ENCODE results near the gene ZNF681. TPM values are rescaled to one million over a fixed set of nuclear protein-coding genes. Genes with fewer than 3 reads are reported as not detected.

The ZNF681 gene
- total RNA-seq, 1 donor from 2014 or later, result 8.1 TPM

DNA sequence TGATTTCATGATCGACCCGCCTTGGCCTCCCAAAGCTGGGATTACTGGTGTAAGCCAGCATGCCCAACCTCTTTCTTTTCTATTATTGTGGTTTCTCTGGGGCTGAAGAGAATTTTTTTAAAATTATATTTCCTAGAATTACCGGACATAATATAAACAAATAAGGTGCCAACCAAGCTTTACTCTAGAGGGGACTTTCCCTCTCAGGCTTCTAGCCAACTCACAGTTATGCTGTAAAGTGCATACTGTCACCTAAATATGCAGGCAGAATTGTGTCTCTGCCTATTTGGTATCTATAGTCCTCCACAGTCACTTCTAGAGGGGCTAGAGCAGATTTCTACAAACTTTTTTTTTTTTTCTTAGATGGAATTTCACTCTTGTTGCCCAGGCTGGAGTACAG, 41.6 kb upstream of the ZNF681 start:
- peaks cover 5% of the 10 kb centered on the region for H3K36me3 Mint-ChIP-seq (ENCODE audit: unreplicated experiment)
- DNase-seq, result no peak
- TF ChIP-seq, protein P1, sequence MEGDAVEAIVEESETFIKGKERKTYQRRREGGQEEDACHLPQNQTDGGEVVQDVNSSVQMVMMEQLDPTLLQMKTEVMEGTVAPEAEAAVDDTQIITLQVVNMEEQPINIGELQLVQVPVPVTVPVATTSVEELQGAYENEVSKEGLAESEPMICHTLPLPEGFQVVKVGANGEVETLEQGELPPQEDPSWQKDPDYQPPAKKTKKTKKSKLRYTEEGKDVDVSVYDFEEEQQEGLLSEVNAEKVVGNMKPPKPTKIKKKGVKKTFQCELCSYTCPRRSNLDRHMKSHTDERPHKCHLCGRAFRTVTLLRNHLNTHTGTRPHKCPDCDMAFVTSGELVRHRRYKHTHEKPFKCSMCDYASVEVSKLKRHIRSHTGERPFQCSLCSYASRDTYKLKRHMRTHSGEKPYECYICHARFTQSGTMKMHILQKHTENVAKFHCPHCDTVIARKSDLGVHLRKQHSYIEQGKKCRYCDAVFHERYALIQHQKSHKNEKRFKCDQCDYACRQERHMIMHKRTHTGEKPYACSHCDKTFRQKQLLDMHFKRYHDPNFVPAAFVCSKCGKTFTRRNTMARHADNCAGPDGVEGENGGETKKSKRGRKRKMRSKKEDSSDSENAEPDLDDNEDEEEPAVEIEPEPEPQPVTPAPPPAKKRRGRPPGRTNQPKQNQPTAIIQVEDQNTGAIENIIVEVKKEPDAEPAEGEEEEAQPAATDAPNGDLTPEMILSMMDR (IDR thresholded peaks at IDR 0.05; ENCODE audit: partially characterized antibody, unreplicated experiment), result no peak
- peaks cover 10% of the 10 kb centered on the region for H3K9me3 Mint-ChIP-seq (ENCODE audit: unreplicated experiment)
- peaks cover 15% of the 10 kb centered on the region for H3K4me1 Mint-ChIP-seq (ENCODE audit: low read depth, unreplicated experiment)
- peaks cover 2% of the 10 kb centered on the region for H3K27me3 Mint-ChIP-seq (ENCODE audit: unreplicated experiment)
- peak overlapping the region; percentile 48 for H3K27ac Mint-ChIP-seq (ENCODE audit: unreplicated experiment)
- no peak overlapping the region for H3K4me3 Mint-ChIP-seq (ENCODE audit: unreplicated experiment)

DNA sequence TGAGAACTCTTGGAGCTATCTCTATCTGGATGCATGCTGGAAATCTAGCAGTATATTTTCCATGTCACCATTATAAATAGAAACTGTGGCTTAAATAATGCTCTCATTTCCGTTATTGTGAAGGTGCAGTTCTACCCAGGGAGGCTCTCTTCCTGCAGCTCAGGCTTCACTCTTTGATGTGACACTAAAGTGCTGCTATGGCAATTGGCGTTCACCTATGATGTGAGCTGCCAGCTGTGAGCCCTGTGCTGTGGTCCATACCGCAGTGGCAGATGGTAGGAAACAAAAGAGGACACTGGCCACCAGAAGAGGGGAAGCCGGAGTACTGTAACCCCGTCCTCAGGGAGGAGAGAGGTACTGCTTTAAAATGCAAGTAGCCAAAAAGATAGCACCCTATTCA, 40.6 kb upstream of the ZNF681 start:
- Mint-ChIP-seq H3K9me3 (ENCODE audit: unreplicated experiment) (peaks cover 11% of the 10 kb centered on the region), H3K27ac (ENCODE audit: unreplicated experiment) (peak overlapping the region; percentile 94), H3K27me3 (ENCODE audit: unreplicated experiment) (peaks cover 2% of the 10 kb centered on the region), H3K4me1 (ENCODE audit: low read depth, unreplicated experiment) (peaks cover 15% of the 10 kb centered on the region), H3K36me3 (ENCODE audit: unreplicated experiment) (peaks cover 5% of the 10 kb centered on the region), H3K4me3 (ENCODE audit: unreplicated experiment) (peak overlapping the region; percentile 69)
- DNase-seq, result peak; percentile 69
- TF ChIP-seq, protein P1 (IDR thresholded peaks at IDR 0.05; ENCODE audit: partially characterized antibody, unreplicated experiment), result no peak

DNA sequence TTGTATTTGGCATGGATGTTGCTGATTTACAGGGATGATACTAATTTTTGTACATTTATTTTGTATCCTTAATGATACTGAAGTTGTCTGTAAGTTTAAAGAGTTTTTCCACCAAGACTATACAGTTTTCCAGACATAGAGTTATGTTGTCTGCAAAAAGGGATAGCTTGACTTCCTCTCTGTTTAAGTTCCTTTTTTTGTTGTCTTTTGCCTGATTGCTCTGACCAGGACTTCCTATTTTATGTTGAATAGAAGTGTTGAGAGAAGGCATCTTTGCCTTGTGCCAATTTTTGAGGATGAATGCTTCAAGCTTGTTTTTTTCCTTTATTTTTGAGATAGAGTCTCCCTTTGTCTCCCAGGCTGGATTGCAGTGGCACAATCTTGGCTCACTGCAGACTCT, 36.8 kb upstream of the ZNF681 start:
- peaks cover 5% of the 10 kb centered on the region for H3K36me3 Mint-ChIP-seq (ENCODE audit: unreplicated experiment)
- H3K27me3 Mint-ChIP-seq (ENCODE audit: unreplicated experiment), result peaks cover 2% of the 10 kb centered on the region
- no peak overlapping the region for H3K4me3 Mint-ChIP-seq (ENCODE audit: unreplicated experiment)
- TF ChIP-seq, protein P1 (IDR thresholded peaks at IDR 0.05; ENCODE audit: partially characterized antibody, unreplicated experiment), result no peak
- H3K27ac Mint-ChIP-seq (ENCODE audit: unreplicated experiment), result no peak overlapping the region
- peaks cover 13% of the 10 kb centered on the region for H3K4me1 Mint-ChIP-seq (ENCODE audit: low read depth, unreplicated experiment)
- no peak for DNase-seq
- H3K9me3 Mint-ChIP-seq (ENCODE audit: unreplicated experiment), result peaks cover 11% of the 10 kb centered on the region

DNA sequence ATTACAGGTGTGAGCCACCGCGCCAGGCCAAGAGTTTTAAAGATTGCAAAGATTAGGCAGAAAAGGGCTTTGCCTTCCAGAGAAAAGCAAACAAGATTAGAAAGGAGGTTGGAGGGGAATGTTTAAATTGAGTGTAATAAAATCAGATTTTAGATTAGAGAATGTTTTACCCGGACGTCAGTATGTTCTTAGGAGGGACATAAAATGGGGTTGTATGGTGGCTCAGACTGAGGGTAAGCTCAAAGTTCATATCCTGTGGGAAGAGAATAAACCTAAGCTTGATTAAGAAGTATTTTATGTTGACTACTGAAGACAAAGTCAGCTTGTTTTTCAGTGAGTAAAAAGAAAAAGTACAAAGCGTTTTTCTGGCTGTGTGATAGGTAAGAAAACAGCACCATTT, 34.1 kb upstream of the ZNF681 start:
- Mint-ChIP-seq H3K27ac (ENCODE audit: unreplicated experiment) (no peak overlapping the region), H3K9me3 (ENCODE audit: unreplicated experiment) (peaks cover 8% of the 10 kb centered on the region), H3K4me1 (ENCODE audit: low read depth, unreplicated experiment) (no peaks in the 10 kb centered on the region)

More for the DNA sequence above, 34.1 kb upstream of the ZNF681 start:
- peaks cover 5% of the 10 kb centered on the region for H3K36me3 Mint-ChIP-seq (ENCODE audit: unreplicated experiment)
- no peak for DNase-seq
- no peaks in the 10 kb centered on the region for H3K27me3 Mint-ChIP-seq (ENCODE audit: unreplicated experiment)
- H3K4me3 Mint-ChIP-seq (ENCODE audit: unreplicated experiment), result no peak overlapping the region
- TF ChIP-seq, protein P1 (IDR thresholded peaks at IDR 0.05; ENCODE audit: partially characterized antibody, unreplicated experiment), result no peak

Data from glutamatergic neuron (in vitro differentiated cells).